H9 (cell line): ENCODE results near the gene UBA1. TPM values are rescaled to one million over a fixed set of nuclear protein-coding genes. Genes with fewer than 3 reads are reported as not detected.
A peak's percentile ranks its signal among the peaks of the same experiment; 100 is the strongest.

Experiments used
- DNase-seq: peaks from one replicate; pipeline ENCODE4 v3.0.0-alpha.2; 2017
- H2AFZ ChIP-seq: one replicate; pipeline ENCODE4 v1.6.1; 2013; ENCODE audit warnings: mild to moderate bottlenecking, low read length, control low read depth, moderate library complexity
- H2AK5ac ChIP-seq: 2 replicates; pipeline ENCODE4 v1.6.1; 2013; ENCODE audit warnings: low read length, control low read depth, mixed read lengths; ENCODE audit not compliant: insufficient read length
- H2BK120ac ChIP-seq: one replicate; pipeline ENCODE4 v1.6.1; 2013; ENCODE audit warnings: low read depth, mild to moderate bottlenecking, low read length, control low read depth, inconsistent platforms; ENCODE audit not compliant: poor library complexity, severe bottlenecking
- H2BK12ac ChIP-seq: 2 replicates; pipeline ENCODE4 v1.6.1; 2013; ENCODE audit warnings: low read length, control low read depth, mixed read lengths, low read depth; ENCODE audit not compliant: insufficient read length
- H2BK15ac ChIP-seq: 2 replicates; pipeline ENCODE4 v1.6.1; 2013; ENCODE audit warnings: low read depth, low read length, control low read depth
- H2BK20ac ChIP-seq: one replicate; pipeline ENCODE4 v1.6.1; 2013; ENCODE audit warnings: low read depth, mild to moderate bottlenecking, low read length, control low read depth, inconsistent platforms; ENCODE audit not compliant: poor library complexity, severe bottlenecking
- H2BK5ac ChIP-seq: 2 replicates; pipeline ENCODE4 v1.6.1; 2013; ENCODE audit warnings: low read length, control low read depth, mixed read lengths; ENCODE audit not compliant: insufficient read length
- H3K14ac ChIP-seq: 2 replicates; pipeline ENCODE4 v1.6.1; 2013; ENCODE audit warnings: low read length, control low read depth; ENCODE audit not compliant: insufficient read depth
- H3K18ac ChIP-seq: 2 replicates; pipeline ENCODE4 v1.6.1; 2013; ENCODE audit warnings: low read depth, mild to moderate bottlenecking, mixed read lengths, low read length, control low read depth; ENCODE audit not compliant: insufficient read length
- H3K23ac ChIP-seq: 2 replicates; pipeline ENCODE4 v1.6.1; 2013; ENCODE audit warnings: low read length, control low read depth, mixed read lengths, low read depth; ENCODE audit not compliant: insufficient read length
- H3K23me2 ChIP-seq: 2 replicates; pipeline ENCODE4 v1.6.1; 2013; ENCODE audit warnings: low read depth, mild to moderate bottlenecking, mixed read lengths, low read length, control low read depth; ENCODE audit not compliant: insufficient read length, poor library complexity, severe bottlenecking
- H3K27ac ChIP-seq: 2 replicates; pipeline ENCODE4 v1.5.1; 2013; ENCODE audit warnings: low read length, control low read depth, mixed read lengths, low read depth; ENCODE audit not compliant: insufficient read length
- H3K27me3 ChIP-seq: 2 replicates; pipeline ENCODE4 v1.6.1; 2013; ENCODE audit warnings: low read length, control low read depth, inconsistent platforms; ENCODE audit not compliant: insufficient read depth
- H3K4ac ChIP-seq: 2 replicates; pipeline ENCODE4 v1.6.1; 2013; ENCODE audit warnings: low read depth, mild to moderate bottlenecking, control low read depth, inconsistent platforms, low read length, moderate library complexity
- H3K4me1 ChIP-seq: 2 replicates; pipeline ENCODE4 v1.6.1; 2013; ENCODE audit warnings: low read length, control low read depth, inconsistent platforms; ENCODE audit not compliant: insufficient read depth
- H3K4me2 ChIP-seq: 2 replicates; pipeline ENCODE4 v1.6.1; 2013; ENCODE audit warnings: low read length, control low read depth, mixed read lengths; ENCODE audit not compliant: insufficient read length, insufficient read depth
- H3K56ac ChIP-seq: 2 replicates; pipeline ENCODE4 v1.6.1; 2013; ENCODE audit warnings: low read depth, mild to moderate bottlenecking, mixed read lengths, low read length, control low read depth; ENCODE audit not compliant: insufficient read length
- H3K79me1 ChIP-seq: 2 replicates; pipeline ENCODE4 v1.6.1; 2013; ENCODE audit warnings: low read depth, mild to moderate bottlenecking, moderate library complexity, low read length, control low read depth, inconsistent platforms; ENCODE audit not compliant: insufficient read depth, poor library complexity, severe bottlenecking
- H3K79me2 ChIP-seq: 2 replicates; pipeline ENCODE4 v1.6.1; 2013; ENCODE audit warnings: low read length, control low read depth, inconsistent platforms; ENCODE audit not compliant: insufficient read depth
- H3K9ac ChIP-seq: 2 replicates; pipeline ENCODE4 v1.6.1; 2013; ENCODE audit warnings: low read length, control low read depth, mixed read lengths; ENCODE audit not compliant: insufficient read length; ENCODE audit errors: extremely low read depth
- H3K9me3 ChIP-seq: one replicate; pipeline ENCODE4 v1.6.1; 2013; ENCODE audit warnings: low read depth, low read length, inconsistent platforms; ENCODE audit not compliant: control insufficient read depth
- H3T11ph ChIP-seq: one replicate; pipeline ENCODE4 v1.6.1; 2013; ENCODE audit warnings: mild to moderate bottlenecking, low read length, control low read depth, inconsistent platforms
- H4K20me1 ChIP-seq: one replicate; pipeline ENCODE4 v1.6.1; 2013; ENCODE audit not compliant: control insufficient read depth, insufficient read length, insufficient read depth
- H4K5ac ChIP-seq: 2 replicates; pipeline ENCODE4 v1.6.1; 2013; ENCODE audit warnings: low read depth, mild to moderate bottlenecking, mixed read lengths, low read length, control low read depth; ENCODE audit not compliant: insufficient read length
- H4K8ac ChIP-seq: replicated peaks from 2 replicates; pipeline ENCODE4 v1.6.1; 2013; ENCODE audit warnings: low read length, control low read depth, mixed read lengths, low read depth; ENCODE audit not compliant: insufficient read length
- H4K91ac ChIP-seq: 2 replicates; pipeline ENCODE4 v1.6.1; 2013; ENCODE audit warnings: low read depth, mild to moderate bottlenecking, moderate library complexity, mixed read lengths, low read length, control low read depth; ENCODE audit not compliant: insufficient read length
- H3K27ac Mint-ChIP-seq, 3 experiments: 2 replicates in 2 of 3; 3 replicates in 1 of 3; pipeline ENCODE4 v1.8.0; 2020 to 2021; ENCODE audit warnings: mixed read lengths in 3 of 3, mild to moderate bottlenecking in 1 of 3, moderate library complexity in 1 of 3
- H3K27me3 Mint-ChIP-seq: 2 replicates; pipeline ENCODE4 v1.8.0; 2021; ENCODE audit warnings: low read depth, mild to moderate bottlenecking, moderate library complexity, mixed read lengths
- H3K36me3 Mint-ChIP-seq, 3 experiments: 2 replicates in 2 of 3; 3 replicates in 1 of 3; pipeline ENCODE4 v1.8.0; 2020 to 2021; ENCODE audit warnings: low read depth in 3 of 3, mixed read lengths in 3 of 3; ENCODE audit not compliant: insufficient read depth in 1 of 3
- H3K4me1 Mint-ChIP-seq, 2 experiments: 2 replicates each; pipeline ENCODE4 v1.8.0; 2020; ENCODE audit warnings: mixed read lengths in 2 of 2
- H3K4me3 Mint-ChIP-seq, 2 experiments: 2 replicates in 1 of 2; 3 replicates in 1 of 2; pipeline ENCODE4 v1.8.0; 2020 to 2021; ENCODE audit warnings: mild to moderate bottlenecking in 2 of 2, mixed read lengths in 2 of 2, moderate library complexity in 1 of 2
- H3K9me3 Mint-ChIP-seq, 2 experiments: 2 replicates in 1 of 2; 3 replicates in 1 of 2; pipeline ENCODE4 v1.8.0; 2020; ENCODE audit warnings: mild to moderate bottlenecking in 2 of 2, mixed read lengths in 2 of 2, moderate library complexity in 1 of 2
- WGBS: extraction: QIAGEN DNeasy Blood & Tissue Kit; methylation state at CpG from one replicate; pipeline ENCODE4 v1.1.7; 2013; ENCODE audit warnings: missing lambda C conversion rate, low lambda C conversion rate, mixed read lengths; ENCODE audit not compliant: insufficient read length; ENCODE audit errors: extremely low coverage; 5-methylcytosine and 5-hydroxymethylcytosine counted together
- total RNA-seq: library from RNA; stranded (reverse); gene quantifications from 2 replicates; pipeline ENCODE4 v1.2.1, GENCODE V29; 2021
- TF ChIP-seq, protein P1 (sequence below): fragments of 200-600 bp; sonication (generic); conservative IDR thresholded peaks from 3 replicates; pipeline ENCODE4 v1.8.0; 2021; ENCODE audit warnings: antibody characterized with exemption, mild to moderate bottlenecking

Gene UBA1
- total RNA-seq, 1 experiment from 2014 or later: 427 TPM

DNA sequence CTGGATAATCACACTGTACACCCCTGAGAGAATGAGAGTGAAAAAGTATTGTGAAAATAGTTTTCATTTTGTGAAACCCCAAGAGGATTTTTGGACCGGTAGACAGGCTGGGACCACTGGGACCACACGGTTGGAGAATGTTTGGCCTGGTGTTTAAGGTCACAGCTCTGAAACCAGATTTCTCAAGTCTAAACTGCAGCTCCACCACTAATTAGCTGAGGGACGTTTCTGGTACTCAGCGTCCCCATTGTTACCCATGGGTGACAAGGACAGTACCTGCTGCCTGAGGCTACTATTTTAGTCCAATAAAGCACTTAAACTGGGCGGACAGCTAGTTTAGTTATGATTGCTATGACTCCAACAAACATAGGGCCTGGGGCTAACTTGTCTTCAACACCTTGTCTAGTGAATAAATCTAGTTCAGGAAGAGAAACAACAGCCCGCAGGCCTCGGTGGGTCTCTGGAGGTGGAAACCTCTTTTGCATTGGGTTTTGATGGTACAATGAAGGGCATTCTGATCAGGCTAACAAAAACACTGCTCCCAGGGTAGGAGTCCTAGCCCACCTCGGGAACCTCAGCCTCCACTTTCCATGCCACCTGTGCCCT, 38.7 kb downstream of the UBA1 start:
- Histone ChIP-seq H3K27ac (peak overlapping the region; percentile 93), H3K4me1 (0 out of 2 replicates have a peak, but pooled peaks cover 2% of the 10 kb centered on the region)

More for the DNA sequence above, 38.7 kb downstream of the UBA1 start:
- Mint-ChIP-seq H3K36me3 (peaks cover 14 to 31% (median 22%) of the 10 kb centered on the region in 3 experiments), H3K4me1 (peaks cover 5 to 24% of the 10 kb centered on the region in 2 experiments), H3K4me3 (peak overlapping the region; percentile 98 to 100), H3K27ac (peak overlapping the region; percentile 100), H3K27me3 (peaks cover 3% of the 10 kb centered on the region; the same call in 1 of the 2 replicates), H3K9me3 (no peaks in the 10 kb centered on the region; a peak in 1 of 5 replicates)
- Histone ChIP-seq H3K4ac (0 out of 2 replicates have a peak overlapping the region, but pooled peaks have one; percentile 51), H4K20me1 (peaks cover 2% of the 10 kb centered on the region), H2BK12ac (peak overlapping the region; percentile 67), H3K9ac (peak overlapping the region; percentile 91), H3K56ac (no peak overlapping the region), H2BK20ac (no peak overlapping the region), H2BK15ac (no peak overlapping the region), H3K9me3 (no peaks in the 10 kb centered on the region), H3T11ph (no peak overlapping the region), H3K79me1 (peaks cover 2% of the 10 kb centered on the region), H2AK5ac (peak overlapping the region; percentile 54), H3K23ac (no peak overlapping the region), H3K18ac (peak overlapping the region; percentile 95), H4K91ac (peak overlapping the region; percentile 42), H3K79me2 (peaks cover 15% of the 10 kb centered on the region; the same call in 1 of the 2 replicates), H2BK5ac (no peak overlapping the region), H3K14ac (peak overlapping the region; percentile 93; the same call in 1 of the 2 replicates), H3K23me2 (peaks cover 5% of the 10 kb centered on the region), H4K8ac (peak overlapping the region; percentile 57), H3K4me2 (peak overlapping the region; percentile 52), H3K27me3 (no peaks in the 10 kb centered on the region), H4K5ac (peak overlapping the region; percentile 66), H2AFZ (no peak overlapping the region), H2BK120ac (no peak overlapping the region)
- no peak for DNase-seq
- no CpG with 5 or more reads among the region's 8 CpGs for WGBS
- TF ChIP-seq, protein P1, sequence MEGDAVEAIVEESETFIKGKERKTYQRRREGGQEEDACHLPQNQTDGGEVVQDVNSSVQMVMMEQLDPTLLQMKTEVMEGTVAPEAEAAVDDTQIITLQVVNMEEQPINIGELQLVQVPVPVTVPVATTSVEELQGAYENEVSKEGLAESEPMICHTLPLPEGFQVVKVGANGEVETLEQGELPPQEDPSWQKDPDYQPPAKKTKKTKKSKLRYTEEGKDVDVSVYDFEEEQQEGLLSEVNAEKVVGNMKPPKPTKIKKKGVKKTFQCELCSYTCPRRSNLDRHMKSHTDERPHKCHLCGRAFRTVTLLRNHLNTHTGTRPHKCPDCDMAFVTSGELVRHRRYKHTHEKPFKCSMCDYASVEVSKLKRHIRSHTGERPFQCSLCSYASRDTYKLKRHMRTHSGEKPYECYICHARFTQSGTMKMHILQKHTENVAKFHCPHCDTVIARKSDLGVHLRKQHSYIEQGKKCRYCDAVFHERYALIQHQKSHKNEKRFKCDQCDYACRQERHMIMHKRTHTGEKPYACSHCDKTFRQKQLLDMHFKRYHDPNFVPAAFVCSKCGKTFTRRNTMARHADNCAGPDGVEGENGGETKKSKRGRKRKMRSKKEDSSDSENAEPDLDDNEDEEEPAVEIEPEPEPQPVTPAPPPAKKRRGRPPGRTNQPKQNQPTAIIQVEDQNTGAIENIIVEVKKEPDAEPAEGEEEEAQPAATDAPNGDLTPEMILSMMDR: no peak
